HG02852 (cell line): ENCODE results near the gene ARSJ.
"Not testable (repeated sequence)": the region's sequence is repeated elsewhere in the genome, so short reads cannot be mapped to it uniquely, and the experiment has no call there.

ENCODE experiments used
- ATAC-seq: cut with Tn5 transposase; IDR thresholded peaks from one replicate; pipeline ENCODE4 v1.9.1; 2021; ENCODE audit warnings: mild to moderate bottlenecking, moderate library complexity; ENCODE audit not compliant: unreplicated experiment

The ARSJ gene

DNA sequence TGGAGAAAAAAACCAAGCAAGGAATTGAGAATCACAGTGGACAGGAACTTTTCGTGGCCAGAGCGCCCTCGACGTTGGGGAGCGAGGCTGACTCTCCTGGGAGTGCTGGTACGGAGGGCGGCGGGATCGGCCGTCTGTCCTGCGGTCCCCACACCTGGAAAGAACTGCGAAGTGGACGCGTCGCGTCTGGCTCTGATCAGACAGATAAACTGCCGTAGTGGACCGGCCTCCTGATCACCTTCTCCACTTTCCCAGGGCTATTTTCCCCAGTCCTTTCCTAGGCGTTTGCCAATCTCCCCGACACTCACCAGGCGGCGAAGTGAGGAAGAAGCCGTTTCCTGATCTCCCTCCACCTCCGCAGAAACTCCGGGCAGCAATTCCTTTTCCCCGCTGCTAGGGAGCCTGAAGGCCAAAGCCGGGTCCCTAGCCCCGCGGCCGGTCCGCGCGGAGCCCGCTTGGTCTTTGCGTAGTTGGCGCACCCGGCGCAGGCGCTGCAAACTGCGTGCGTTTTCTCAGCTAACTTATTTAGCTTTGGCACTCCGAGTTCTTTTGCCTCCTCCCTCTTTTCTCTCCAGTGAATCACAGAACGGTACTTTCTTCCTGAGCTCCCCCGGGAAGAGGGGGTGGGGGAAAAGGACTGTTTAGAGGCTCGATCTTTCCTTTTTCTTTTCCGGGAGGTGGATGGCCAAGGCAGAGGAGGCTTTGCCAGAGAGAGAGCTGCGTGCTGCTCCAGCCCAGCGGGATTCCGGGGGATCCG is at the start of gene ARSJ:
TSS of gene ARSJ (minus strand) at position 500 of the 757 bp plus-strand sequence. CDS start 813 bp downstream, outside the sequence.
- ATAC-seq, result no peak

DNA sequence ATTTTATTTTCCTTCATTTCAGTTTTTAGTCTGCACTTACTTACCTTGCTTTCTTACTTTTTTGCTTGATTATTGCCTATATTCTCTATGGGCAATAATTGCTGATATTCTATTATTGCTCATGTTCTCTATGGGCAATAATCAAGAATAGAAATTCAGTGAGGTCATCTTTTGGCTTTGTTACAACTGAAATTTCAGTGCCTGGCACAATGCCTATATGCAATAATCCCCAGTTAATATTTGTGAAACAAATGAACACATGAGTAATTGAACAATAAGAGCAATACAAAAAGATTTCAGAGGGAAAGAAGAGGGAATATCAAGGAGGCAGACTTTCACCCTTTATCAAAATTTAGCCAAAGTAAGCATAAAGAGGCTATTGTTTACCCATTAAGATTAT is 48.6 kb upstream of the ARSJ start:
- ATAC-seq, result no peak

DNA sequence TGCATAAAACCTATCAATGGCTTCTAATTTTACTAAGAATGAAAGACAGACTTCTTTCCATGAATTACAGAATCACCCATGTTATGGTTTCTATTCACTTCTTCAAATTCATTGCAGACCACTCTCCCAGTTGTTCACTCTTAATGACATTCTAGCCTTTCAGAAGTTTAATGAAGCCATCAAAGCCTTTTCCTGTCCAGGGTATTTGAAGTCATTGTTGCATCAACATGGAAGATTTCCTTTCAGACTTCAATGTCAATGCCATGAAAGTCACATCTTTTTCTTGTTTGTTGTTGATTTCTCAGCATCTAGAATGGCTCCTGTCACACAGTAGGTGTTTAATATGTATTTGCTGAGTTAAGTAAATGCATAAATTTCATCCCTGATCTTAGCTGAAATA is 48.1 kb upstream of the ARSJ start:
- ATAC-seq, result no peak

DNA sequence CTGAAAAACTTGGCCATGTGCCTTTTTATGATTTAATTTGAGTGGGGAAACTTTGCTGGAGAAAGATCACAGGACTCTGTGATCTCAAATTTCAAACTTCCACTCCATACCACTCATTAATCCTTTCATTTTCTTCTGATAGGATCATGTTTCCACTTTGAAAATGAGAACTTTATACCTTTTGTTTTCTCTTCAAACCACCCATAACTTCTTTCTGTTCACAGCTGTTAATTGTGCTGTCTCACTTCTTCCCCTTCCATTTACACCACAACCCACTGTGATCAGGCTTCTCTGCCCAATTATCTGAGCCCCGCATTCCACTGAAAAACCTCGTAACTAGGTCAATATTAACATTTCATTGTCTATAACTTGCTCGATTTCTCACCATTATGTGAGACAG is 47.0 kb upstream of the ARSJ start:
- ATAC-seq, result no peak

DNA sequence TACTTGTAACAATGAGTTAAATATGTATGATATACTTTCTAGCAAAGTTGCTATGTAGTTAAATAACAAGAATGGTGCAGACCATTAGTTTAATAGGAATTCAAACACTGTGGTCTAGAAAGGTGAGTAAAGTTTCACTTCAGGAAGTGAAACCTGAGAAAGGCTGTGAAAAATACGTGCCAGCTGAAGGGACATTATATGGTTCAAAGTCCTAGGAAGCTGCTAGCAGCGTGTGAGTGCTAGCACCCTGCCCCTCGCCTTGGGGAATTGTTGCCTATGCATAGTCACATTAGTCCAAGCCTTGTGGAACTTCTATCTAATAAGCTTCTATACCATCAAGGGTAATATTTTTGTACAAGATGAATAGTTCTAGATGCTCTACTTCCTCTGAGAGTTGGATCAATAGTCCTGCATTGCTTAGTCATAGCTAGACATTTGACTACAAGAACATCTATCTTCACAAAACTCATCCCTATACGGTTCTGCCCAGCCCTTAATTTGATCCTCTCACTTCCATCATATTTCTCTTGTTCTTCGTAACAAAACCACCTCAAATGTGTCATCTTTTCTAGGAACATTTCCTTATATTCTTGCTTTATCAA is 45.8 kb upstream of the ARSJ start:
- peak; percentile 85 for ATAC-seq

DNA sequence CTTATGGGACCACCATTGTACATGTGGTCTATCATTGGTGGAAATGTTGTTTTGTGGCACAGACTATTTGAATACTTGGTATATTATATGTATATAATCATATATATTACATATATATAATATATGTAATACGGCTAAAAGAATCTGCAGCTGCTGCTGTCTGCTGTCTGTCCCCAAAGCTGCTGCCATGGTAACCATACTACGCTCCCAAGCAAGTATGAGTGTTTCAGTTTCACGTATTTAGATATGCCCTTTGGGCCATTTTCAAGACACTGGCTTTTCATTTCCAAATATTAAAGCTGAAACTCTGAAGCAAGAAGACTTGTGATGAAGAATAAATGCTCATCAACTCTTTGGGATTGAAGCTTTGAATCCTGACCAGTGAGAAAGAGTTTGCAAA is 42.0 kb upstream of the ARSJ start:
- ATAC-seq, result no peak

DNA sequence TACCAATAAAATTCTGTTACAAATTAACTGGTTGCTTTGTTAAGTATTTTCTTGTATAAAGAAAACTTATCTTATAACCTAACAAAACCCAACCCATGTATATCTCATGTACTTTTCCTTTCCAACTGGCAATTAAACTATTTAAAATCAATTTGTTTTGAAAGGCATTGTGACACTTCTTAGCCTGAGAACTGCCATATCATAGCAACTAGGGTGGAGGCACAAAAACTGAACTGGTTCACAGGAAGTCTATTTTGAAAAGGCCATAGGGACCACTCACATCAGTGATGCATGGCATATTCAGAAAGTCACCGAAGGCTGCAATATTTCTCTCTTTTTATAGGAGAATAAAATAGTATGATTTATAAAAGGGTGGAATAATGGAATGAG is 40.5 kb upstream of the ARSJ start:
- ATAC-seq, result no peak

DNA sequence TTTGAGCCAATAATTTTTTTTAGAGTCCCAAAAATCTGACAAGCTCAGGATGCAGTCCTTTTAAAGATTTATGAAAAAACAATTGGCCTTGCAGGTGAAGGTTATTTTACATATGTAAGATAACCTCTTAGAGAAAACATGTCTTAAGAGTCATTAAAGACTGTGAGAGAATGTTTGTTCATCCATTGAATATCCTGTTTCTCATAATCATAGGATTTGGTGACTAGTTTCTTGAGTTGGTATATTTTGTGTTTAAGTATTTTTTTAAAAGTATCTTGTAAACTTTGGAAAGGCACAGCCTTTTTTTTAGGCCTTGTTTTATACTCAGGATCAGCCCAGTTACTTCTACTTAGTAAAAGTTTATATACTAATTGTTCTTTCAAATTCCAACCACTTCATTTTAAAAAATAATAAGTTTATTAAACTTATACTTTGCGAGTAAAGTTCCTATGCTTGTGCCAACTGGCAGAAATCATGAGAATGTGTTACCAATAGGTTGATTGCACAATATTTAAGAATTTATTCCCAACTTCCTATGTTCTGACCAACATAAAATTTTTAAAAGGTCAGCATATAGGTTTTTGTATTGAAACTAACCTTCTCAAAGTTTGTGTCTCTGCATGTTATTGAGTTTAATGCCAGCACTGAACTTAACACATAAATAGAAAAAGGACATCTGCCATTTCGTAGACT is 40.0 kb upstream of the ARSJ start:
- ATAC-seq, result no peak

DNA sequence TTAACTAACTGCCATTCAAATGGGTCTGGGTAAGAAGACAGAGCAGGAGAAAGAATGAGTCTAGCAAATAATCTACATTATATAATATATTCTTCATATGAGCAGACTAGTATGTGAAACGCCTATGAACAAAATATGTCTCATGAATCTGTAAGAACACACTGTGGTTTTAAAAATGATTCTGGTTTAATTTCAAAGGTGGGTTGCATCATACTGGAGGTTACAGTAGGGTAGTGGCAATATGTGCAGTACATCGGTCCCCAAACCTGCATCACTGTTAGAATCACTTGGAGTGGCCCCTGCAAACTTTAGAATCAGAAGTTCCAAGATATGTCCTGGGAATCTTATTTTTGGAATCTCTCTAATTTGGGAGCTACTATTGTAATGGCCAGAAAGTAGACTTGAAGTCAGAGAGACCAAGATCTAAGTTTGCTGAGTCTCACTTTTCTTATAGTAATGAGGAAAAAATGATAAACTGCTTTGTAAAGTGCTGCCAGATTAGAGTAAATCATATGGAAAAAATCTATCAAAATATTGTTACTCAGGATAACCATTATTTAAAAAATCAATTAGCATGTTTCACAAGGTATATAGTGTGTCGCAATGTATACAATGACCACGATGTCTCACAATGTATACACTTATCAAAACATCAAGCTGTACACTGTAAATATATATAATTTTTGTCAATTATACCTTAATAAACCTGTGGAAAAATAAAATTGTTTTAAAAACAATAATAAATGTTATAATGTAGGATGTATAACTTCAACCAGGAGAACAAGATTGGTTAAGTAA is 37.9 kb upstream of the ARSJ start:
- no peak for ATAC-seq

DNA sequence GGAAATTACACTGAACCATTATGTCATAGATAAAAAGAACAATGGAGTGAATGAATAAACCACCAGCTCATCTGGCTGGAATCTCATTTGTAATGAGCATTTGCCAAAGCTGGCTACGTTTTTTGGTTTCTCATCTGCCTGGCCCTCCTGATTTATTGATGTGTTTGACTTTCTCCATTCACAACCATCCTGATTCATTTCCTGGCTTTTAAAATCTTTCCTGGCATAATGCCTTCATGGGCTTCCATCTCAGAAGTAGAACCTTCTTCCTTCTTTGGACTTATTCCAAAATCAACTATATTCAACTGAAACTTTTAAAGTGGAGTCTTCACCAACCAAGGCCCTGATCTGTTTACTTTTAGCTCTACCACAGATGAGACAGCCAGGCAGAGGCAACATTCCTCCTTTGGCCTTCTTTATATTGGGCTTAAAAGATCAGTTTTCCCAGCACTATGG is 36.0 kb upstream of the ARSJ start:
- no peak for ATAC-seq

DNA sequence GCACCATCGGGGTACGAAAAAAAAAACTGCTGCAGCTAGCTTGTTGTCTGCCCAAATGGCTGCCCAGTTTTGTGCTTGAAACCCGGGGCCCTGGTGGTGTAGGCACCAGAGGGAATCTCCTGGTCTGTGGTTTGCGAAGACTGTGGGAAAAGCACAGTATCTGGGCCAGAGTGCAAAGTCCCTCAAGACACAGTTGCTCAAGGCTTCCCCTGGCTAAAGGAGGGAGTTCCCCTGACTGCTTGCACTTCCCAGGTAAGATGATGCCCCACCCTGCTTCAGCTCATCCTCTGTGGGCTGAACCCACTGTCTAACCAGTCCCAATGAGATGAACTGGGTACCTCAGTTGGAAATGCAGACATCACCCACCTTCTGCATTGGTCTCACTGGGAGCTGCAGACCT is 33.8 kb upstream of the ARSJ start:
- ATAC-seq, result not testable (repeated sequence)

DNA sequence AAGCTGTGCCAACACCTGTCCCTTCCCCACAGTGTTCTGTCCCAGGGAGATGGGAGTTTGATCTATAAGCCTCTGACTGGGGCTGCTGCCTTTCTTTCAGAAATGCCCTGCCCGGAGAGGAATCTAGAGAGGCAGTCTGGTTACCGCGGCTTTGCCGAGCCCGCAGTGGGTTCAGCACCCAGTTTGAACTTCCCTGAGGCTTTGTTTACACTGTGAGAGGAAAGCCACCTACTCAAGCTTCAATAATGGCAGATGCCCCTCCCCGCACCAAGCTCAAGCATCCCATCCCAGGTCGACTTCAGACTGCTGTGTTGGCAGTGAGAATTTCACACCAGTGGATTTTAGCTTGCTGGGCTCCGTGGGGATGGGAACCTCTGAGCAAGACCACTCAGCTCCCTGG is 33.3 kb upstream of the ARSJ start:
- no peak for ATAC-seq

DNA sequence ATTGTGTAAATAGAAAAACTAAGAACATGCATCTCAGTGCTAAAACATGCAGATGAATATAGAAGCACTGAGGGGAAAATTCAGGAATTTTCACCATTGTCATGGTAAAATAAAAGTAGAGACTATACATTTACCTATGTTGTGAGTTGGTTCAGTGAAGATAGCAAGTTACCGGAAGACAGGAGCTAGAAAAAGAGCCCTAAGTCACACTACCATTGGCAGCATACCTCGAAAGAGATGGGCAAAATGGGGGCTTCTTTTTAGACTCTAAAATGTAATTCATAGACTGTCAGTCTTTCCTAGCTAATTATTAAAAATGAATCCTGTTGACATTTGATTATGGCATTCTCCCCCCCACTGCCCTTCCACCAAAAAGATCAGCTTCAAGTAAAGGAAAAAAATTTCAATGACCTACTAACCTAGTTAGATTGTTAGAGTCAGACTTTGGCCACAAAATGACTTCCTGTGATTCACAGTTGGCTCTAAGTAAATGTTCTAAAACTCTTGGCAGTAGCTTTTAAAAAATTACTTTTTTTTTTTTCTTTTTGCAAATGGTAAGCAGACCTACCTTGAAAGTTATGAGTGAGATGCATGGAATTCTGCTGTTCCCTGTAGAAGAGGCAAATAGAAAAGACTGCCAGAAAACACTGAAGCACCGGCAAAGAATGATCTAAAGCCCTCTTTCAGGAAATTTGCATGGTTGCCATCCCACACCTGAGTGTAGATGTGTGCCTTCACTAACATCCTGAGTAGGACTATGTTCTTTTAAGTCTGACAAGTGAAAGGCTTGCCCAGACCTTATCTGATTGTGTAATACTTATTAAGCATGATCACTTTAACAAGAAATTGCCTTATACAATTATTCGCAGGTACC is 26.4 kb upstream of the ARSJ start:
- no peak for ATAC-seq

DNA sequence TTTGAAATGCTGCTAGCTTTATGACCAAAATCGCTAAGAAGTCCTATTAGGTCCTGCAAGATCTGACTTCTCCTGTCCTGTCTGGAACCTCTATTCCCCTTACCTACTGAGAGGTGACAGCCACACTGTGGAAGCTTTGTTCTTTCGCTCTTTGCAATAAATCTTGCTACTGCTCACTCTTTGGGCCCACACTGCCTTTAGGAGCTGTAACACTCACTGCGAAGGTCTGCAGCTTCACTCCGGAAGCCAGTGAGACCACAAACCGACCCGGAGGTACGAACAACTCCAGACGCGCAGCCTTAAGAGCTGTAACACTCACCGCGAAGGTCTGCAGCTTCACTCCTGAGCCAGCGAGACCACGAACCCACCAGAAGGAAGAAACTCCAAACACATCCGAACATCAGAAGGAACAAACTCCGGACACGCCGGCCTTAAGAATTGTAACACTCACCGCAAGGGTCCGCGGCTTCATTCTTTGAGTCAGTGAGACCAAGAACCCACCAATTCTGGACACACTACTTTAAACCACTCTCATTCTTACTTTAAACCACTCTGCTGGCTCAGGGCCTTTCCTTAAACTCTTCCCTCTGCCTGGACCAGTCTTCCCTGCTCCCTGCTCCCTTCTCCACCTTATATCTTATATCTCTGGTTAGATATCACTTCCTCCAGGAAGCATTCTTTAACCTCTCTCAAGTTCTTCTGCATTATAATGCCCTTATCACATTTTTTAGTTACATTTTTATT is 25.2 kb upstream of the ARSJ start:
- not testable (repeated sequence) for ATAC-seq

DNA sequence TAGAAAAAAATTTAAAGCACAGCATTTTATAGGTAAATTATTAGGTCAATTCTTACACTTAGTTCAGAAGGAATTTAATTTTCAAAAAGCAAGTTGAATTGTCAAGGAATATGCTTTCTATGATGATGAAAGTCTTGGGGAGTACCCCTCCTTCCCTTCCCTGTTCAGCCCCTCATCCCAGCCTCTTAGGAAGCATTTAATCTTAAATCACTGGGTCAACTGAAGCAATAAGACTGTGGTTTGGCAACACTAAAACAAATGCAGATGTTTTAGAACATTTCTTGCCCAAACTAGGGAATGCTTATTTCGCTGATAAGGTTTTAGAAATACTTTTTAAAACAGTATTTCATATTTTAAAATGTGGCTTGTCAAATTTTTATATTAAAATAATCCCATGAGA is 19.1 kb upstream of the ARSJ start:
- ATAC-seq, result no peak

DNA sequence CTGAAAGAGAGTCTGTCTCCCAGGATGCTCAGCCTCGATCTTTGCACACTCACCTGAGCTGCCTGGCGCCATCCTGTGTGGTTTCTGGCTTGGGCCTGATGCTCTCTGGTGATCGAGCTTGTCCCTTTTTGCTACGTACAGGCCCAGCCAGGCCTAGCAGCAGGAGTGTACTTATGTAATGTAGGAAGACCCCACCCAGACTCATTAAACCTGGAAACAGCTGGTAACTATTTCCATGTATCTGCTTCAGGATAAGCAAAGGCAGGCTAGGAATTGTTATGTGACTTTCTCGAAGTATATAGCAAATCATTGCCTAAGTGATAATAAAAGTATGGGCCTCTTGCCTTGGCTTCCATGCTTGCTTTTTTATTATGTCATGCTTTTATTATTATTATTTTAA is 18.6 kb upstream of the ARSJ start:
- no peak for ATAC-seq

DNA sequence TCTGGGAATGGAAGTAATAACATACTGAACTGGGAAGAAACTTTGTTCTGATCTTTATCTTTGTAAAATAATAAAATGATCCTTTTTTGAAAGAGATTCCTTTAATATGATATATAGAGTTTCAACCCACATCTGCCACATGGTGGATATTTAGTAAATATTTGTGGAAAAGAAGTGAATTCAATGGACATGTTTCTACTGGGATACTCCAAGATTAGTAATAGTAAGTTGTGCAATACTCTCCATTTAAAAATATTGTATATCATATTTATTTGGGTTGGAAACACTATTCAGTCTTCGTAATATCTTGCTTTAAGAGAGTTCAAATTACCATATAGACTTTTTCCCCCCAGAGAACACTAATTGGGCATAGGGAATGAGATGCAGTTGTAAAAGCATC is 17.8 kb upstream of the ARSJ start:
- ATAC-seq, result no peak

DNA sequence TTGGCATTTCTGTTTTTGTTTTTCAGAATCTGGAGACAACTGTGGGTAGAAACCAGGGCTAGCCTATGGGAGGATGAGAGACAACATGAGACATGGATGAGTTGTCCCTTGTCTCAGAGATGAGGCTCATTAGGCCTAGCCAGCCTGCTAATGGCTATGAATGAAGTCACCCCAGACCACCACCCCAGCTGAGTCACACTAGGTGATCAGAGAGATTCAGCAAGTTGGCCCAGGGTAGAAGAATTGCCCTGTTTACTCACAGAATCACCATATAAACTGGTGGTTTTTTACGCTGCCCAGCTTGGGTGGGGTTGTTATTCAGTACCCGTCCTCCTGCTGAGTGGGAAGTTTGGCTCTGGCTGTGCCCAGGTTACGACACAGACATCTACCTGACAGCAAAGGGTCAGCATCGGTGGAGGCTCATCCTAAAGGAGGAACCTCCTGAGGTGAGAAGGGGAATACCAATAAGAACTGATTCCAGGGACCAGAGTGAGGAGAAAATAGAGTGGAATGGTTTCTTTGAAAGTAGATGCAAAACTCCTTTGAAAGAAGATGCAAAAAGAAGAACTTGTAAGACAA is 17.2 kb upstream of the ARSJ start:
- ATAC-seq, result no peak

DNA sequence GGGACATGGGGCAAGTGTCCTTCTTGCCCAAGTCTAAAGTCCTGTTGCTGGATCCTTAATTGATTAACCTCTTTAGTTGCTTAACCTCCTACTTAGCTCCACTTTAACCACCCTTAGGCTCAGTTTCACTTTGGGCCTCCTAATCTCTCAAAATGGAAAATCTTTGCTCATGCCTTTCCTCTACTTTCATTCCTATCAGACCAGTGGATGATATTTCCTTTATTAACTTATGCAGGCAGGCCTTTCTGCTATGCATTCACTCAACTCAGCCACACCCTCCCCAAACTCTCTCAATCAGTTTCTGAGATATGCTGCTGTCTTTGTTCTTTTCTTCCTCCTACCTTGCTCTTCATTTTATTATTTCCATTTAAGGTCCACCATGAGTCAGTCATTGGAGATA is 14.4 kb upstream of the ARSJ start:
- no peak for ATAC-seq
